Activated CD4-positive, alpha-beta T cell treated with anti-CD3 and anti-CD28 coated beads, Interleukin-2, amount 10 ng/mL, durations not matched to agents 7 days and 5 days (primary cell): ENCODE measurements around the gene KCNF1. TPM values are rescaled to one million over a fixed set of nuclear protein-coding genes. Genes with fewer than 3 reads are reported as not detected.

Experiments used
- CTCF ChIA-PET: fragments of 350-600 bp; sonication (Branson Sonifier 250); formaldehyde crosslinking; loops from one replicate; lab custom pipeline; 2021; ENCODE audit warnings: antibody characterized with exemption; lab: Charles Lee
- POLR2A ChIA-PET: fragments of 350-600 bp; sonication (Branson Sonifier 250); formaldehyde crosslinking; loops from one replicate; lab custom pipeline; 2021; ENCODE audit warnings: antibody characterized with exemption; lab: Charles Lee
- DNase-seq: peaks from one replicate; pipeline ENCODE4 v3.0.0-alpha.2; 2020
- H3K27ac Mint-ChIP-seq: one replicate; pipeline ENCODE4 v1.8.0; 2021; ENCODE audit warnings: mild to moderate bottlenecking, moderate library complexity, mixed read lengths
- H3K27me3 Mint-ChIP-seq: one replicate; pipeline ENCODE4 v1.8.0; 2021; ENCODE audit warnings: mixed read lengths
- H3K36me3 Mint-ChIP-seq: one replicate; pipeline ENCODE4 v1.8.0; 2021; ENCODE audit warnings: low read depth, mixed read lengths
- H3K4me1 Mint-ChIP-seq: one replicate; pipeline ENCODE4 v1.8.0; 2021; ENCODE audit warnings: mixed read lengths
- H3K4me3 Mint-ChIP-seq: one replicate; pipeline ENCODE4 v1.8.0; 2021; ENCODE audit warnings: mild to moderate bottlenecking, moderate library complexity, mixed read lengths
- H3K9me3 Mint-ChIP-seq: one replicate; pipeline ENCODE4 v1.8.0; 2021; ENCODE audit warnings: mixed read lengths
- total RNA-seq, 2 experiments: library from RNA; stranded (reverse); gene quantifications; one replicate each; pipeline ENCODE4 v1.2.3, GENCODE V29; 2021

The KCNF1 gene
- total RNA-seq, 2 experiments from 2014 or later, result not detected

- POLR2A ChIA-PET, result no interaction called here
Observed at GRCh38 chr2:10919771-10920621, 8.3 kb downstream of the KCNF1 start.

GRCh38 chr2:10920764-10921388, 9.1 kb downstream of the KCNF1 start:
- Mint-ChIP-seq H3K4me3 (no peak overlapping the region), H3K36me3 (no peaks in the 10 kb centered on the region), H3K27me3 (no peaks in the 10 kb centered on the region), H3K9me3 (no peaks in the 10 kb centered on the region), H3K27ac (no peak overlapping the region), H3K4me1 (no peaks in the 10 kb centered on the region)
- ChIA-PET CTCF (no interaction called here), POLR2A (no interaction called here)
- DNase-seq, result no peak

More at GRCh38 chr2:10919771-10920621, 8.3 kb downstream of the KCNF1 start:
- no peaks in the 10 kb centered on the region for H3K27me3 Mint-ChIP-seq
- H3K36me3 Mint-ChIP-seq, result no peaks in the 10 kb centered on the region
- CTCF ChIA-PET, result no interaction called here
- peak overlapping the region; percentile 38 for H3K27ac Mint-ChIP-seq
- no peaks in the 10 kb centered on the region for H3K4me1 Mint-ChIP-seq
- no peaks in the 10 kb centered on the region for H3K9me3 Mint-ChIP-seq
- DNase-seq, result no peak
- H3K4me3 Mint-ChIP-seq, result no peak overlapping the region

- ChIA-PET CTCF (no interaction called here), POLR2A (no interaction called here)
- no peak for DNase-seq
- H3K27ac Mint-ChIP-seq, result no peak overlapping the region
- H3K4me1 Mint-ChIP-seq, result no peaks in the 10 kb centered on the region
- H3K4me3 Mint-ChIP-seq, result no peak overlapping the region
- H3K36me3 Mint-ChIP-seq, result no peaks in the 10 kb centered on the region
- H3K9me3 Mint-ChIP-seq, result no peaks in the 10 kb centered on the region
- no peaks in the 10 kb centered on the region for H3K27me3 Mint-ChIP-seq
Observed at GRCh38 chr2:10921525-10921924, 9.8 kb downstream of the KCNF1 start.

GRCh38 chr2:10922307-10923007, 10.7 kb downstream of the KCNF1 start:
- no peak for DNase-seq
- no peaks in the 10 kb centered on the region for H3K9me3 Mint-ChIP-seq
- no peak overlapping the region for H3K4me3 Mint-ChIP-seq
- H3K27me3 Mint-ChIP-seq, result no peaks in the 10 kb centered on the region
- H3K4me1 Mint-ChIP-seq, result no peaks in the 10 kb centered on the region
- no peak overlapping the region for H3K27ac Mint-ChIP-seq
- ChIA-PET POLR2A (no interaction called here), CTCF (no interaction called here)
- no peaks in the 10 kb centered on the region for H3K36me3 Mint-ChIP-seq

- no peaks in the 10 kb centered on the region for H3K9me3 Mint-ChIP-seq
- no peaks in the 10 kb centered on the region for H3K36me3 Mint-ChIP-seq
- ChIA-PET CTCF (no interaction called here), POLR2A (no interaction called here)
- H3K4me3 Mint-ChIP-seq, result no peak overlapping the region
- no peaks in the 10 kb centered on the region for H3K4me1 Mint-ChIP-seq
- H3K27me3 Mint-ChIP-seq, result peaks cover under 1% of the 10 kb centered on the region
- no peak overlapping the region for H3K27ac Mint-ChIP-seq
- no peak for DNase-seq
Observed at GRCh38 chr2:10923008-10923375, 11.3 kb downstream of the KCNF1 start.

- ChIA-PET POLR2A (no interaction called here), CTCF (no interaction called here)
- DNase-seq, result no peak
- Mint-ChIP-seq H3K9me3 (no peaks in the 10 kb centered on the region), H3K36me3 (no peaks in the 10 kb centered on the region), H3K4me1 (no peaks in the 10 kb centered on the region), H3K27me3 (peaks cover 6% of the 10 kb centered on the region), H3K4me3 (no peak overlapping the region), H3K27ac (no peak overlapping the region)
Observed at GRCh38 chr2:10923965-10924364, 12.2 kb downstream of the KCNF1 start.

GRCh38 chr2:10924441-10924840, 12.7 kb downstream of the KCNF1 start:
- POLR2A ChIA-PET, result no interaction called here
- Mint-ChIP-seq H3K4me1 (no peaks in the 10 kb centered on the region), H3K27me3 (peaks cover 9% of the 10 kb centered on the region), H3K27ac (no peak overlapping the region), H3K36me3 (no peaks in the 10 kb centered on the region), H3K4me3 (no peak overlapping the region), H3K9me3 (no peaks in the 10 kb centered on the region)
- DNase-seq, result no peak
- CTCF ChIA-PET, result no interaction called here

- CTCF ChIA-PET, result interaction anchor here (0.6 kb wide), 1 partner anchor 236 kb away, joined by 4 read pairs; no protein-coding TSS in a partner anchor
- H3K4me3 Mint-ChIP-seq, result no peak overlapping the region
- H3K27ac Mint-ChIP-seq, result no peak overlapping the region
- H3K36me3 Mint-ChIP-seq, result no peaks in the 10 kb centered on the region
- no peak for DNase-seq
- H3K27me3 Mint-ChIP-seq, result peaks cover 11% of the 10 kb centered on the region
- no peaks in the 10 kb centered on the region for H3K9me3 Mint-ChIP-seq
- no peaks in the 10 kb centered on the region for H3K4me1 Mint-ChIP-seq
- POLR2A ChIA-PET, result no interaction called here
Observed at GRCh38 chr2:10924859-10925258, 13.1 kb downstream of the KCNF1 start.

- no peaks in the 10 kb centered on the region for H3K36me3 Mint-ChIP-seq
- H3K4me1 Mint-ChIP-seq, result no peaks in the 10 kb centered on the region
- H3K27ac Mint-ChIP-seq, result no peak overlapping the region
- H3K9me3 Mint-ChIP-seq, result no peaks in the 10 kb centered on the region
- no peak overlapping the region for H3K4me3 Mint-ChIP-seq
- H3K27me3 Mint-ChIP-seq, result peaks cover 13% of the 10 kb centered on the region
- ChIA-PET CTCF (no interaction called here), POLR2A (no interaction called here)
- DNase-seq, result no peak
Observed at GRCh38 chr2:10926191-10926820, 14.6 kb downstream of the KCNF1 start.

GRCh38 chr2:10930721-10931516, 19.2 kb downstream of the KCNF1 start:
- no peak for DNase-seq
- Mint-ChIP-seq H3K9me3 (no peaks in the 10 kb centered on the region), H3K4me1 (no peaks in the 10 kb centered on the region), H3K27me3 (peaks cover 13% of the 10 kb centered on the region), H3K27ac (no peak overlapping the region), H3K4me3 (no peak overlapping the region), H3K36me3 (no peaks in the 10 kb centered on the region)
- POLR2A ChIA-PET, result no interaction called here
- CTCF ChIA-PET, result no interaction called here

GRCh38 chr2:10931710-10932255, 20.0 kb downstream of the KCNF1 start:
- Mint-ChIP-seq H3K27ac (no peak overlapping the region), H3K4me3 (no peak overlapping the region), H3K4me1 (no peaks in the 10 kb centered on the region), H3K9me3 (no peaks in the 10 kb centered on the region), H3K27me3 (peaks cover 13% of the 10 kb centered on the region), H3K36me3 (no peaks in the 10 kb centered on the region)
- no peak for DNase-seq
- POLR2A ChIA-PET, result no interaction called here
- CTCF ChIA-PET, result no interaction called here
